Gastrocnemius medialis (tissue), 4 donors: Measurements from ENCODE around the gene PTPRM.

Source experiments
- POLR2A ChIP-seq, 2 donors: fragments of 450-650 bp; IDR thresholded peaks; one replicate each; pipeline ENCODE4 v1.6.1; 2017; ENCODE audit warnings: antibody characterized with exemption in 2 of 2, mild to moderate bottlenecking in 2 of 2, moderate library complexity in 2 of 2
- TF ChIP-seq, protein P1 (sequence below), 5 experiments: fragments of 450-650 bp in 3 of 5; fragments of 200-600 bp in 2 of 5; sonication (generic) in 2 of 5; IDR thresholded peaks in 4 of 5; conservative IDR thresholded peaks in 1 of 5; 1 replicate in 4 of 5; 2 replicates in 1 of 5; pipeline ENCODE4 v1.5.1; 2016 to 2019; ENCODE audit warnings: antibody characterized with exemption in 5 of 5, mild to moderate bottlenecking in 3 of 5, moderate library complexity in 3 of 5

DNA sequence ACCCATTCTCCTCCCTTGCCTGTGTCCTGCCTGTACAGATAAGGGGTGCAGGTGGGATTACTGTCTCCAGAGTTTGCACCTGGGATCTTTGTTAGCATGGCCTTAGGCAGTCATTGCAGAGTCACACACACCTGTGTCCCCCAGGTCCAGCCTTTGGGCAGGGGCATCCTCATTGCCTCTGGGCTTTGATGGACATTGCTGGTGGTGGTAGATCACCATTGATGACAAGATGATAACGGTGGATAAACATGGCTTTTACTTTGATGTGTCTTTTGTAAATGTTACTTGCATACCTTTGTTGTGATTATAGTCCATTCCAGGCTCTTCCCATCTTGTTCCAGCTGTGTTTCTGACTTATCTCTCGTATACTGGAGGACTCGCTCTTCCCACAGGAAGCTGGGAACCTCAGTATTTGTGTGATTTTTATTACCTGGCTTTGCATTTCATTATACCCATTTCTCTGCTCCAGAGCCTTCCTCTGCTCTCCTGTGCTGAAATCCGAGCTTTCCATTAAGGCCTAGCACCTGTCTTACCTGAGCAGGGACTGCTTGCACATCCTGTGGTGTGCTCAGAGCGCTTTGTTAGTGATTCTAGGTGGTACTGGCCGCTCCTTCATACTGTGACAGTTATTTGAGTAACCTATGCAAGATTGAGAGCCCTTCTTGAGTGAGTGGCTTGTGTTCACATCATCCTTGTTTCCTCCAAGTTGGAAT, 79.2 kb downstream of the PTPRM start:
- TF ChIP-seq, protein P1, sequence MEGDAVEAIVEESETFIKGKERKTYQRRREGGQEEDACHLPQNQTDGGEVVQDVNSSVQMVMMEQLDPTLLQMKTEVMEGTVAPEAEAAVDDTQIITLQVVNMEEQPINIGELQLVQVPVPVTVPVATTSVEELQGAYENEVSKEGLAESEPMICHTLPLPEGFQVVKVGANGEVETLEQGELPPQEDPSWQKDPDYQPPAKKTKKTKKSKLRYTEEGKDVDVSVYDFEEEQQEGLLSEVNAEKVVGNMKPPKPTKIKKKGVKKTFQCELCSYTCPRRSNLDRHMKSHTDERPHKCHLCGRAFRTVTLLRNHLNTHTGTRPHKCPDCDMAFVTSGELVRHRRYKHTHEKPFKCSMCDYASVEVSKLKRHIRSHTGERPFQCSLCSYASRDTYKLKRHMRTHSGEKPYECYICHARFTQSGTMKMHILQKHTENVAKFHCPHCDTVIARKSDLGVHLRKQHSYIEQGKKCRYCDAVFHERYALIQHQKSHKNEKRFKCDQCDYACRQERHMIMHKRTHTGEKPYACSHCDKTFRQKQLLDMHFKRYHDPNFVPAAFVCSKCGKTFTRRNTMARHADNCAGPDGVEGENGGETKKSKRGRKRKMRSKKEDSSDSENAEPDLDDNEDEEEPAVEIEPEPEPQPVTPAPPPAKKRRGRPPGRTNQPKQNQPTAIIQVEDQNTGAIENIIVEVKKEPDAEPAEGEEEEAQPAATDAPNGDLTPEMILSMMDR (IDR thresholded peaks at IDR 0.05 in 4 of 5, conservative IDR thresholded peaks at IDR 0.05 in 1 of 5): no peak
- TF ChIP-seq POLR2A (IDR thresholded peaks at IDR 0.05): no peak
